Neural progenitor cell (in vitro differentiated cells): ENCODE results near the gene ADCY9. TPM values are rescaled to one million over a fixed set of nuclear protein-coding genes. Genes with fewer than 3 reads are reported as not detected.
"Not testable (repeated sequence)": the region's sequence is repeated elsewhere in the genome, so short reads cannot be mapped to it uniquely, and the experiment has no call there.

ENCODE experiments used
- DNase-seq: peaks from one replicate; pipeline ENCODE4 v3.0.0-alpha.2; 2016; ENCODE audit warnings: low spot score
- H2AFZ ChIP-seq: fragments of 200-600 bp; sonication (generic); replicated peaks from 2 replicates; pipeline ENCODE4 v1.6.1; 2016; ENCODE audit warnings: antibody characterized with exemption
- H3F3A ChIP-seq: fragments of 200-600 bp; sonication (generic); 2 replicates; pipeline ENCODE4 v1.6.1; 2016; ENCODE audit warnings: antibody characterized with exemption, low read depth
- H3K27ac ChIP-seq: fragments of 200-600 bp; sonication (generic); 2 replicates; pipeline ENCODE4 v1.5.1; 2016; ENCODE audit warnings: mild to moderate bottlenecking
- H3K27me3 ChIP-seq: fragments of 200-600 bp; sonication (generic); 2 replicates; pipeline ENCODE4 v1.6.1; 2016; ENCODE audit warnings: mild to moderate bottlenecking, moderate library complexity
- H3K36me3 ChIP-seq: fragments of 200-600 bp; sonication (generic); 2 replicates; pipeline ENCODE4 v1.5.1; 2016
- H3K4me1 ChIP-seq: fragments of 200-600 bp; sonication (generic); 2 replicates; pipeline ENCODE4 v1.6.1; 2016; ENCODE audit warnings: mixed run types
- H3K4me2 ChIP-seq: fragments of 200-600 bp; sonication (generic); 2 replicates; pipeline ENCODE4 v1.6.1; 2016
- H3K4me3 ChIP-seq: fragments of 200-600 bp; sonication (generic); 2 replicates; pipeline ENCODE4 v1.5.1; 2016
- H3K79me2 ChIP-seq: fragments of 200-600 bp; sonication (generic); 2 replicates; pipeline ENCODE4 v1.6.1; 2016; ENCODE audit warnings: low read depth
- H3K9ac ChIP-seq: fragments of 200-600 bp; sonication (generic); 2 replicates; pipeline ENCODE4 v1.6.1; 2016
- H3K9me3 ChIP-seq: fragments of 200-600 bp; sonication (generic); 2 replicates; pipeline ENCODE4 v1.5.1; 2016; ENCODE audit warnings: low read depth
- H4K20me1 ChIP-seq: fragments of 200-600 bp; sonication (generic); 2 replicates; pipeline ENCODE4 v1.6.1; 2016; ENCODE audit warnings: low read depth
- H3K27ac Mint-ChIP-seq: 3 replicates; pipeline ENCODE4 v1.8.0; 2021; ENCODE audit warnings: mixed read lengths
- H3K27me3 Mint-ChIP-seq: 2 replicates; pipeline ENCODE4 v1.8.0; 2022; ENCODE audit warnings: low read depth, mild to moderate bottlenecking, inconsistent platforms, moderate library complexity, mixed read lengths; ENCODE audit not compliant: insufficient read depth
- H3K36me3 Mint-ChIP-seq: 3 replicates; pipeline ENCODE4 v1.8.0; 2021; ENCODE audit warnings: mixed read lengths
- H3K4me1 Mint-ChIP-seq: 3 replicates; pipeline ENCODE4 v1.8.0; 2021; ENCODE audit warnings: mixed read lengths
- H3K4me3 Mint-ChIP-seq: 3 replicates; pipeline ENCODE4 v1.8.0; 2021; ENCODE audit warnings: mild to moderate bottlenecking, moderate library complexity, mixed read lengths
- H3K9me3 Mint-ChIP-seq: 3 replicates; pipeline ENCODE4 v1.8.0; 2020; ENCODE audit warnings: mixed read lengths
- EZH2 ChIP-seq: fragments of 200-600 bp; sonication (generic); IDR thresholded peaks from 2 replicates; pipeline ENCODE4 v1.6.1; 2017; ENCODE audit warnings: antibody characterized with exemption, mild to moderate bottlenecking, moderate library complexity
- EZH2phosphoT487 ChIP-seq: fragments of 200-600 bp; sonication (generic); IDR thresholded peaks from 2 replicates; pipeline ENCODE4 v1.6.1; 2017; ENCODE audit warnings: antibody characterized with exemption
- total RNA-seq: library from RNA; depleted of rRNA; stranded (reverse); fragments of >200 nt; gene quantifications from 2 replicates; pipeline ENCODE4 v1.2.3, GENCODE V29; 2015; ENCODE audit warnings: low replicate concordance
- TF ChIP-seq, protein P1 (sequence below): fragments of 200-600 bp; sonication (generic); IDR thresholded peaks from 2 replicates; pipeline ENCODE4 v1.5.1; 2017; ENCODE audit warnings: antibody characterized with exemption, mild to moderate bottlenecking

Gene ADCY9
- total RNA-seq, 1 donor from 2014 or later, result 1.2 TPM

GRCh38 chr16:3948378-3948995 is 167.8 kb downstream of the ADCY9 start:
- H3K27ac Mint-ChIP-seq, result peak overlapping the region; percentile 34
- no peaks in the 10 kb centered on the region for H3K36me3 Mint-ChIP-seq
- no peak overlapping the region for H3K4me3 ChIP-seq
- no peaks in the 10 kb centered on the region for H3K9me3 ChIP-seq
- peaks cover under 1% of the 10 kb centered on the region for H3K9me3 Mint-ChIP-seq
- H4K20me1 ChIP-seq, result no peaks in the 10 kb centered on the region
- no peaks in the 10 kb centered on the region for H3K79me2 ChIP-seq
- H3F3A ChIP-seq, result peaks cover under 1% of the 10 kb centered on the region
- no peak for TF ChIP-seq EZH2
- TF ChIP-seq, protein P1, sequence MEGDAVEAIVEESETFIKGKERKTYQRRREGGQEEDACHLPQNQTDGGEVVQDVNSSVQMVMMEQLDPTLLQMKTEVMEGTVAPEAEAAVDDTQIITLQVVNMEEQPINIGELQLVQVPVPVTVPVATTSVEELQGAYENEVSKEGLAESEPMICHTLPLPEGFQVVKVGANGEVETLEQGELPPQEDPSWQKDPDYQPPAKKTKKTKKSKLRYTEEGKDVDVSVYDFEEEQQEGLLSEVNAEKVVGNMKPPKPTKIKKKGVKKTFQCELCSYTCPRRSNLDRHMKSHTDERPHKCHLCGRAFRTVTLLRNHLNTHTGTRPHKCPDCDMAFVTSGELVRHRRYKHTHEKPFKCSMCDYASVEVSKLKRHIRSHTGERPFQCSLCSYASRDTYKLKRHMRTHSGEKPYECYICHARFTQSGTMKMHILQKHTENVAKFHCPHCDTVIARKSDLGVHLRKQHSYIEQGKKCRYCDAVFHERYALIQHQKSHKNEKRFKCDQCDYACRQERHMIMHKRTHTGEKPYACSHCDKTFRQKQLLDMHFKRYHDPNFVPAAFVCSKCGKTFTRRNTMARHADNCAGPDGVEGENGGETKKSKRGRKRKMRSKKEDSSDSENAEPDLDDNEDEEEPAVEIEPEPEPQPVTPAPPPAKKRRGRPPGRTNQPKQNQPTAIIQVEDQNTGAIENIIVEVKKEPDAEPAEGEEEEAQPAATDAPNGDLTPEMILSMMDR, result no peak
- no peak for TF ChIP-seq EZH2phosphoT487
- H3K27ac ChIP-seq, result no peak overlapping the region
- H3K4me3 Mint-ChIP-seq, result peak overlapping the region; percentile 13
- H3K4me1 Mint-ChIP-seq, result peaks cover 10% of the 10 kb centered on the region
- H3K9ac ChIP-seq, result no peak overlapping the region
- no peaks in the 10 kb centered on the region for H3K36me3 ChIP-seq
- H3K27me3 ChIP-seq, result no peaks in the 10 kb centered on the region
- no peak for DNase-seq
- H3K27me3 Mint-ChIP-seq, result peaks cover 6% of the 10 kb centered on the region
- peaks cover 1% of the 10 kb centered on the region for H3K4me1 ChIP-seq
- no peak overlapping the region for H2AFZ ChIP-seq
- no peak overlapping the region for H3K4me2 ChIP-seq

GRCh38 chr16:3946604-3947180 is 169.6 kb downstream of the ADCY9 start:
- H3K4me3 ChIP-seq, result no peak overlapping the region
- H2AFZ ChIP-seq, result no peak overlapping the region
- no peak for DNase-seq
- no peak overlapping the region for H3K9ac ChIP-seq
- H3K9me3 ChIP-seq, result no peaks in the 10 kb centered on the region
- TF ChIP-seq EZH2phosphoT487 (no peak), EZH2 (no peak)
- TF ChIP-seq, protein P1, result no peak
- no peak overlapping the region for H3K4me2 ChIP-seq
- no peaks in the 10 kb centered on the region for H3K36me3 Mint-ChIP-seq
- peaks cover 5% of the 10 kb centered on the region for H3K4me1 Mint-ChIP-seq
- no peaks in the 10 kb centered on the region for H3K36me3 ChIP-seq
- H3K4me3 Mint-ChIP-seq, result no peak overlapping the region
- H4K20me1 ChIP-seq, result no peaks in the 10 kb centered on the region
- no peak overlapping the region for H3K27ac ChIP-seq
- H3K27ac Mint-ChIP-seq, result no peak overlapping the region
- H3K27me3 Mint-ChIP-seq, result peaks cover 7% of the 10 kb centered on the region
- no peaks in the 10 kb centered on the region for H3F3A ChIP-seq
- H3K27me3 ChIP-seq, result no peaks in the 10 kb centered on the region
- no peaks in the 10 kb centered on the region for H3K4me1 ChIP-seq
- no peaks in the 10 kb centered on the region for H3K79me2 ChIP-seq
- H3K9me3 Mint-ChIP-seq, result peaks cover 8% of the 10 kb centered on the region

- Histone ChIP-seq H3K4me2 (no peak overlapping the region), H3K9me3 (no peaks in the 10 kb centered on the region), H3K9ac (no peak overlapping the region), H2AFZ (no peak overlapping the region), H3K36me3 (no peaks in the 10 kb centered on the region), H3F3A (no peaks in the 10 kb centered on the region), H3K4me3 (no peak overlapping the region), H4K20me1 (no peaks in the 10 kb centered on the region), H3K79me2 (no peaks in the 10 kb centered on the region), H3K4me1 (no peaks in the 10 kb centered on the region), H3K27ac (no peak overlapping the region), H3K27me3 (no peaks in the 10 kb centered on the region)
- Mint-ChIP-seq H3K4me3 (no peak overlapping the region), H3K36me3 (no peaks in the 10 kb centered on the region), H3K9me3 (peaks cover 8% of the 10 kb centered on the region), H3K27me3 (peaks cover 7% of the 10 kb centered on the region), H3K27ac (no peak overlapping the region), H3K4me1 (peaks cover 3% of the 10 kb centered on the region)
- DNase-seq, result no peak
- TF ChIP-seq EZH2phosphoT487, result no peak
- no peak for TF ChIP-seq EZH2
- TF ChIP-seq, protein P1, result no peak
Measured at GRCh38 chr16:3945751-3946603, 170.3 kb downstream of the ADCY9 start.

GRCh38 chr16:3944457-3944856 is 171.8 kb downstream of the ADCY9 start:
- H4K20me1 ChIP-seq, H3K36me3 Mint-ChIP-seq, H3K27me3 Mint-ChIP-seq, H3K4me1 ChIP-seq, H3K9ac ChIP-seq, H3K4me3 ChIP-seq, H2AFZ ChIP-seq, H3F3A ChIP-seq, H3K27ac Mint-ChIP-seq, H3K9me3 ChIP-seq, H3K36me3 ChIP-seq, H3K79me2 ChIP-seq, H3K4me1 Mint-ChIP-seq, H3K27ac ChIP-seq, DNase-seq, H3K4me2 ChIP-seq, H3K9me3 Mint-ChIP-seq, H3K4me3 Mint-ChIP-seq, H3K27me3 ChIP-seq: not testable (repeated sequence)

GRCh38 chr16:3942146-3942545 is 174.1 kb downstream of the ADCY9 start:
- not testable (repeated sequence) for H3F3A ChIP-seq, H3K27me3 Mint-ChIP-seq, H3K27ac Mint-ChIP-seq, H3K79me2 ChIP-seq, H2AFZ ChIP-seq, H3K4me2 ChIP-seq, H3K4me1 ChIP-seq, H3K9ac ChIP-seq, H3K36me3 Mint-ChIP-seq, H3K36me3 ChIP-seq, H4K20me1 ChIP-seq, H3K4me3 ChIP-seq, H3K27ac ChIP-seq, DNase-seq, H3K9me3 ChIP-seq, H3K9me3 Mint-ChIP-seq, H3K4me1 Mint-ChIP-seq, H3K27me3 ChIP-seq
- H3K4me3 Mint-ChIP-seq, result peak overlapping the region; percentile 13
